DMS114 treated with DMSO at 0.1 percent for 48 hours (cell line): ENCODE measurements around the gene KCNIP3.
"Not testable (repeated sequence)": the region's sequence is repeated elsewhere in the genome, so short reads cannot be mapped to it uniquely, and the experiment has no call there.

ENCODE experiments used
- DNase-seq: peaks from one replicate; lab custom pipeline; 2025; ENCODE audit not compliant: unreplicated experiment; lab: John Stamatoyannopoulos, UW

KCNIP3 gene

DNA sequence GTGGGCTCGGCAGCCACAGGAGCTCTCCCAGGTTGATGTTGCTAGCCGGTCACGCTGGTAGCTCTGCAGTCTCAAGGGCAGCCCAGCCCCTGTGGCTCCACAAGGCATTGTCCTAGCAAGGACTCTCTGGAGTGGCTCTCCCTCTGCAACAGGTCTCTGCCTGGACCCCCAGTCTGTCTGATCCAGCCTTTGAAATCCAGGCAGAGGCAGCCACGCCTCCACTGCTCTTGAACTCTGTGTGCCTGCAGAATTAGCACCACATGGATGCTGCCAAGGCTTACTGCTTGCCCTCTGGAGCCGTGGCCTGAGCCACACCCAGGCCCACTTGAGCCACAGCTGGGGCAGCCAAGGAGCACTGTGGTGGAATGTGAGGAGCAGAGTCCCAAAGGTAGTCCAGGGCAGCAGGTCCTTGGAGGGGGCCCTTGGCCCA is 62.4 kb downstream of the KCNIP3 start:
- no peak for DNase-seq

GRCh38 chr2:95361216-95361980 is 64.3 kb downstream of the KCNIP3 start:
- DNase-seq: no peak

DNA sequence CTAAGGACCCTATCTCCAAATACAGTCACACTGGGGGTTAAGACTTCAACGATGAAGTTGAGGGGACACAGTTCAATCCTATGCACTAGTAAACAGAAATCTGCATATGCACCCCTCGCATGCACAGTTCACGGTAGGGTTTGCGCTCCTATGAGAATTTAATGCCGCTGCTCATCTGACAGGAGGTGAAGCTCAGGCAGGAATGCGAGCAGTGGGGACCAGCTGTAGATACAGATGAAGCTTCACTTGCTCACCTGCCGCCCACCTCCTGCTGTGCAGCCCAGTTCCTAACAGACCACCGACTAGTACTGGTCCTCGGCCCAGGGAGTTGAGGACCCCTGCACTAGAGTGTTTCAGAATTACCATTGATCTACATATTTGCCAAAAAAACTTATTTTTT is 65.3 kb downstream of the KCNIP3 start:
- DNase-seq: no peak

DNA sequence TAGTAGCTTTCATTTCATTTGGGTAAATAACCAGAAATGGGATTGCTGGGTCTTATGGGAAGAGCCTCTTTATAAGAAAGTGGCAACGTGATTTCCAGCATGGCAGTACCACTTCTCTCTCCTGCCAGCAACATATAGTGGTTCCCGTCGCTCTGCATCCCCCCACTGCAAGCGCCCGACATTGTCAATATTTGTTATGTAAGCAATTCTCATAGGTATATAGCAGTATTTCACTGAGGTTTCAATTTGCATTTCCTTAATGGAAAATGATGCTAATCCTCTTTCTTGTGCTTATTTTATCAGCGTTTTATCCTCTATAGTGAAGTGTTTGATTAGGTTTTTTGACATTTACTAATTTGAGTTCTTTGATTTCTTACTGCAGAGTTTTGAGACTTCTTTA is 69.4 kb downstream of the KCNIP3 start:
- DNase-seq: no peak

- DNase-seq: no peak
These were observed 75.2 kb downstream of the KCNIP3 start for GRCh38 chr2:95372216-95372829.

GRCh38 chr2:95372845-95373244 is 75.7 kb downstream of the KCNIP3 start:
- DNase-seq: no peak

DNA sequence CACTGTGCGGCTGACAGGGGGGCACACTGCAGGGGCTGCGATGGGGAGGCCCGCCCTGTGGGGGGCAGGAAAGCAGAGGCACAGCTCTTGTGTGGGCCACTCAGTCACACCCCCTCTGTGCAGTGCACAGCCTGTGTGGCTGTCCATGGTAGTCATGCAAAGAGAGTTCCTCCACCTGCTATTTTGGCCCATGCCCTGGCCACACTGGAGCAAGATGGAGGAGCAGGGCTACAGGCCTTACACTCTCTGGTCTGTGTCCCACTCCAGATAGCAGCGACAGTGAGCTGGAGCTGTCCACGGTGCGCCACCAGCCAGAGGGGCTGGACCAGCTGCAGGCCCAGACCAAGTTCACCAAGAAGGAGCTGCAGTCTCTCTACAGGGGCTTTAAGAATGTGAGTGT is 76.9 kb downstream of the KCNIP3 start:
- DNase-seq: no peak

DNA sequence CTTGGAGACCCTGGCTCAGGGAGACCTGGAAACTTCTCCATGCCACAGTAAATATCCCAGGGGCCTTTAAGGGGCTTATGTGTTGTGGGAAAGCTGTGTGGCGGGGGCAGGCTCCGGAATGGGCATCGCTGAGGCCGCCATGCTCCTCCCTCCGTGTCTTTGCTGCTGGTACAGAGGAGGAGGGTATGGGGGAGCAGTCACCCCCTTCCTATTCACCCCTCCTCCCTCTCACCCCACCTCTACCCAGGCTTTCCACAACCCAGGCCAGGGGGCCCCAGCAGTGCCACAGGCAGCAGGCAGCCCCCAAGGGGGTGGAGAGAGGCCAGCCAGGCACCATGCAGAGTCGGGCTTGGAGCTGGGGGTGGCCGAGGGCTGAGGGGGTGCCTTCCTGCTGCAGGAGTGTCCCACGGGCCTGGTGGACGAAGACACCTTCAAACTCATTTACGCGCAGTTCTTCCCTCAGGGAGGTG is 77.3 kb downstream of the KCNIP3 start:
- DNase-seq: no peak

- DNase-seq: no peak
These were observed 77.8 kb downstream of the KCNIP3 start for GRCh38 chr2:95374921-95375471.

GRCh38 chr2:95375532-95376150 is 78.5 kb downstream of the KCNIP3 start:
- no peak for DNase-seq

- DNase-seq: no peak
These were observed 79.4 kb downstream of the KCNIP3 start for GRCh38 chr2:95376311-95377215.

- DNase-seq: no peak
These were observed 80.3 kb downstream of the KCNIP3 start for GRCh38 chr2:95377216-95378123.

DNA sequence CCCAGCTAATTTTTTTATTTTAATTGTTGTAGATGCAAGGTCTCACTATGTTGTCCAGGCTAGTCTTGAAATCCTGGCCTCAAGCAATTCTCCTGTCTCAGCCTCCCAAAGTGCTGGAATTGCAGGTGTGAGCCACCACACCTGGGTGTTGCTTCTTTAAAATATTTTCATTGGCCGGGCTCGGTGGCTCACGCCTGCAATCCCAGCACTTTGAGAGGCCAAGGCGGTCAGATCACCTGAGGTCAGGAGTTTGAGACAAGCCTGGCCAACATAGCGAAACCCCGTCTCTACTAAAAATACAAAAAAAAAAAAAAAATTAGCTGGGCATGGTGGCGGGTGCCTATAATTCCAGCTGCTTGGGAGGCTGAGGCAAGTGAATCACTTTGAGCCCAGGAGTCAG is 81.1 kb downstream of the KCNIP3 start:
- not testable (repeated sequence) for DNase-seq

GRCh38 chr2:95379371-95379831 is 82.3 kb downstream of the KCNIP3 start:
- no peak for DNase-seq

- DNase-seq: no peak
These were observed 83.1 kb downstream of the KCNIP3 start for GRCh38 chr2:95380280-95380679.

DNA sequence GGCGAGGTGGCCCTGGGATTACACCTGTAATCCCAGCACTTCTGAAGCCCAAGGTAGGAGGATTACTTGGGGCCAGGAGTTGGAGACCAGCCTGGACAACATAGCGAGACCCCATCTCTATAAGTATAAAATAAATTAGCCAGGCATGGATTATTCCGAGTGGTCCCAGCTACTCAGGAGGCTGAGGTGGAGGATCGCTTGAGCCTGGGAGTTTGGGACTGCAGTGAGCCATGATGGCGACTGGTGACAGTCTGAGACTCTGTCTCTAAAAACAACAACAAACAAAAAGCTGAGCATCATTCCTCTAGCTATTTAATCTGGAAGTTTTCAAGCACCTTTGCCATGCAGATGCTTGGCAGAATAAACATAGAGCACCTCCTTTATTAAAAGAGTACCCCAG is 83.6 kb downstream of the KCNIP3 start:
- DNase-seq: no peak

GRCh38 chr2:95381212-95382191 is 84.4 kb downstream of the KCNIP3 start:
- no peak for DNase-seq

DNA sequence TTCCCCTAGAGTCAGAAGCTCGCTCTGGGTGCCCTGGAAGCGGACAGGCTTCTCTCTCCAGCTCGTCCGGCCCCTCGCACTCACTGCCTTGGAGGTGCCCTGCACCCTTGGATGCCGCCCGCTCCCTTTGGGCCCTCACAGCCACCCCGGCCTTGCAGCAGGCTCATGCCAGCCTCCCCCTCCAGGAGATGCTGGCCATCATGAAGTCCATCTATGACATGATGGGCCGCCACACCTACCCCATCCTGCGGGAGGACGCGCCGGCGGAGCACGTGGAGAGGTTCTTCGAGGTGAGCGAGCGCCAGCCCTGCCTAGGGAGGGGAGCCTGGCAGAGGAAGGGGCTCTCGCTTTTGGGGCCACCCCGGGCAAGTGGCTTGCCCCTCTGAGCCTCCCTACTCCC is 85.0 kb downstream of the KCNIP3 start:
- DNase-seq: no peak
